ENCODE results near the gene TOX2.

Gene TOX2

GRCh38 chr20:44028868-44029847, 114.5 kb downstream of the TOX2 start:
- Histone ChIP-seq H3K4me3 (ENCODE audit: low read depth in 1 of 2, low read length in 2 of 2) (no peak overlapping the region), H3K9ac (ENCODE audit: low read depth in 1 of 2, low read length in 2 of 2) (no peak overlapping the region), H3K4me1 (ENCODE audit: control insufficient read depth in 1 of 2, insufficient read depth in 2 of 2, low read length in 2 of 2) (peaks cover 0 to 8% of the 10 kb centered on the region in 2 donors), H3K9me3 (ENCODE audit: control insufficient read depth in 1 of 2, low read length in 2 of 2) (no peaks in the 10 kb centered on the region), H3K27ac (ENCODE audit: low read depth, low read length) (no peak overlapping the region), H3K27me3 (ENCODE audit: control insufficient read depth in 1 of 2, insufficient read depth in 2 of 2, low read length in 2 of 2) (peaks cover 0 to 4% of the 10 kb centered on the region in 2 donors), H3K36me3 (ENCODE audit: control insufficient read depth in 1 of 2, insufficient read depth in 2 of 2, low read length in 2 of 2) (no peaks in the 10 kb centered on the region)

GRCh38 chr20:44029848-44030230, 115.2 kb downstream of the TOX2 start:
- Histone ChIP-seq H3K9ac (ENCODE audit: low read depth in 1 of 2, low read length in 2 of 2) (no peak overlapping the region), H3K36me3 (ENCODE audit: control insufficient read depth in 1 of 2, insufficient read depth in 2 of 2, low read length in 2 of 2) (no peaks in the 10 kb centered on the region), H3K4me3 (ENCODE audit: low read depth in 1 of 2, low read length in 2 of 2) (no peak overlapping the region), H3K27ac (ENCODE audit: low read depth, low read length) (no peak overlapping the region), H3K9me3 (ENCODE audit: control insufficient read depth in 1 of 2, low read length in 2 of 2) (no peaks in the 10 kb centered on the region), H3K27me3 (ENCODE audit: control insufficient read depth in 1 of 2, insufficient read depth in 2 of 2, low read length in 2 of 2) (peaks cover 0 to 4% of the 10 kb centered on the region in 2 donors), H3K4me1 (ENCODE audit: control insufficient read depth in 1 of 2, insufficient read depth in 2 of 2, low read length in 2 of 2) (peaks cover 0 to 8% of the 10 kb centered on the region in 2 donors)

- Histone ChIP-seq H3K4me1 (ENCODE audit: control insufficient read depth in 1 of 2, insufficient read depth in 2 of 2, low read length in 2 of 2) (peaks cover 0 to 8% of the 10 kb centered on the region in 2 donors), H3K4me3 (ENCODE audit: low read depth in 1 of 2, low read length in 2 of 2) (no peak overlapping the region), H3K9ac (ENCODE audit: low read depth in 1 of 2, low read length in 2 of 2) (no peak overlapping the region), H3K27me3 (ENCODE audit: control insufficient read depth in 1 of 2, insufficient read depth in 2 of 2, low read length in 2 of 2) (peaks cover 0 to 4% of the 10 kb centered on the region in 2 donors), H3K27ac (ENCODE audit: low read depth, low read length) (no peak overlapping the region), H3K36me3 (ENCODE audit: control insufficient read depth in 1 of 2, insufficient read depth in 2 of 2, low read length in 2 of 2) (no peaks in the 10 kb centered on the region), H3K9me3 (ENCODE audit: control insufficient read depth in 1 of 2, low read length in 2 of 2) (no peaks in the 10 kb centered on the region)
These were observed 115.7 kb downstream of the TOX2 start for GRCh38 chr20:44030394-44030793.

- peaks cover 0 to 4% of the 10 kb centered on the region in 2 donors for H3K27me3 ChIP-seq (ENCODE audit: control insufficient read depth in 1 of 2, insufficient read depth in 2 of 2, low read length in 2 of 2)
- H3K4me1 ChIP-seq (ENCODE audit: control insufficient read depth in 1 of 2, insufficient read depth in 2 of 2, low read length in 2 of 2) = peaks cover 0 to 8% of the 10 kb centered on the region in 2 donors
- H3K27ac ChIP-seq (ENCODE audit: low read depth, low read length) = no peak overlapping the region
- H3K36me3 ChIP-seq (ENCODE audit: control insufficient read depth in 1 of 2, insufficient read depth in 2 of 2, low read length in 2 of 2) = no peaks in the 10 kb centered on the region
- H3K9me3 ChIP-seq (ENCODE audit: control insufficient read depth in 1 of 2, low read length in 2 of 2) = no peaks in the 10 kb centered on the region
- H3K4me3 ChIP-seq (ENCODE audit: low read depth in 1 of 2, low read length in 2 of 2) = no peak overlapping the region
- no peak overlapping the region for H3K9ac ChIP-seq (ENCODE audit: low read depth in 1 of 2, low read length in 2 of 2)
These were observed 116.4 kb downstream of the TOX2 start for GRCh38 chr20:44031001-44031574.

- no peak overlapping the region for H3K9ac ChIP-seq (ENCODE audit: low read depth in 1 of 2, low read length in 2 of 2)
- no peaks in the 10 kb centered on the region for H3K9me3 ChIP-seq (ENCODE audit: control insufficient read depth in 1 of 2, low read length in 2 of 2)
These were observed 117.3 kb downstream of the TOX2 start for GRCh38 chr20:44031781-44032582.

GRCh38 chr20:44032583-44033331, 118.1 kb downstream of the TOX2 start:
- Histone ChIP-seq H3K4me1 (ENCODE audit: control insufficient read depth in 1 of 2, insufficient read depth in 2 of 2, low read length in 2 of 2) (peaks cover 0 to 8% of the 10 kb centered on the region in 2 donors), H3K4me3 (ENCODE audit: low read depth in 1 of 2, low read length in 2 of 2) (no peak overlapping the region), H3K9me3 (ENCODE audit: control insufficient read depth in 1 of 2, low read length in 2 of 2) (no peaks in the 10 kb centered on the region), H3K36me3 (ENCODE audit: control insufficient read depth in 1 of 2, insufficient read depth in 2 of 2, low read length in 2 of 2) (no peaks in the 10 kb centered on the region), H3K27ac (ENCODE audit: low read depth, low read length) (no peak overlapping the region), H3K27me3 (ENCODE audit: control insufficient read depth in 1 of 2, insufficient read depth in 2 of 2, low read length in 2 of 2) (peaks cover 3 to 4% of the 10 kb centered on the region in 2 donors), H3K9ac (ENCODE audit: low read depth in 1 of 2, low read length in 2 of 2) (no peak overlapping the region)

More at GRCh38 chr20:44031781-44032582, 117.3 kb downstream of the TOX2 start:
- Histone ChIP-seq H3K27me3 (ENCODE audit: control insufficient read depth in 1 of 2, insufficient read depth in 2 of 2, low read length in 2 of 2) (peaks cover 0 to 4% of the 10 kb centered on the region in 2 donors), H3K4me3 (ENCODE audit: low read depth in 1 of 2, low read length in 2 of 2) (no peak overlapping the region), H3K4me1 (ENCODE audit: control insufficient read depth in 1 of 2, insufficient read depth in 2 of 2, low read length in 2 of 2) (peaks cover 0 to 8% of the 10 kb centered on the region in 2 donors), H3K36me3 (ENCODE audit: control insufficient read depth in 1 of 2, insufficient read depth in 2 of 2, low read length in 2 of 2) (no peaks in the 10 kb centered on the region), H3K27ac (ENCODE audit: low read depth, low read length) (no peak overlapping the region)

GRCh38 chr20:44033344-44033743, 118.7 kb downstream of the TOX2 start:
- peaks cover 3 to 4% of the 10 kb centered on the region in 2 donors for H3K27me3 ChIP-seq (ENCODE audit: control insufficient read depth in 1 of 2, insufficient read depth in 2 of 2, low read length in 2 of 2)
- H3K4me1 ChIP-seq (ENCODE audit: control insufficient read depth in 1 of 2, insufficient read depth in 2 of 2, low read length in 2 of 2) = peaks cover 0 to 7% of the 10 kb centered on the region in 2 donors
- H3K4me3 ChIP-seq (ENCODE audit: low read depth in 1 of 2, low read length in 2 of 2) = no peak overlapping the region
- H3K27ac ChIP-seq (ENCODE audit: low read depth, low read length) = no peak overlapping the region
- no peaks in the 10 kb centered on the region for H3K36me3 ChIP-seq (ENCODE audit: control insufficient read depth in 1 of 2, insufficient read depth in 2 of 2, low read length in 2 of 2)
- H3K9ac ChIP-seq (ENCODE audit: low read depth in 1 of 2, low read length in 2 of 2) = no peak overlapping the region
- H3K9me3 ChIP-seq (ENCODE audit: control insufficient read depth in 1 of 2, low read length in 2 of 2) = no peaks in the 10 kb centered on the region

- Histone ChIP-seq H3K4me1 (ENCODE audit: control insufficient read depth in 1 of 2, insufficient read depth in 2 of 2, low read length in 2 of 2) (peaks cover 0 to 1% of the 10 kb centered on the region in 2 donors), H3K9ac (ENCODE audit: low read depth in 1 of 2, low read length in 2 of 2) (no peak overlapping the region), H3K4me3 (ENCODE audit: low read depth in 1 of 2, low read length in 2 of 2) (no peak overlapping the region), H3K36me3 (ENCODE audit: control insufficient read depth in 1 of 2, insufficient read depth in 2 of 2, low read length in 2 of 2) (no peaks in the 10 kb centered on the region), H3K27me3 (ENCODE audit: control insufficient read depth in 1 of 2, insufficient read depth in 2 of 2, low read length in 2 of 2) (peaks cover 0 to 4% of the 10 kb centered on the region in 2 donors), H3K27ac (ENCODE audit: low read depth, low read length) (no peak overlapping the region), H3K9me3 (ENCODE audit: control insufficient read depth in 1 of 2, low read length in 2 of 2) (no peaks in the 10 kb centered on the region)
These were observed 119.2 kb downstream of the TOX2 start for GRCh38 chr20:44033873-44034272.

GRCh38 chr20:44034451-44034850, 119.8 kb downstream of the TOX2 start:
- no peak overlapping the region for H3K27ac ChIP-seq (ENCODE audit: low read depth, low read length)
- no peaks in the 10 kb centered on the region for H3K36me3 ChIP-seq (ENCODE audit: control insufficient read depth in 1 of 2, insufficient read depth in 2 of 2, low read length in 2 of 2)
- H3K9ac ChIP-seq (ENCODE audit: low read depth in 1 of 2, low read length in 2 of 2) = no peak overlapping the region
- no peaks in the 10 kb centered on the region for H3K9me3 ChIP-seq (ENCODE audit: control insufficient read depth in 1 of 2, low read length in 2 of 2)
- H3K27me3 ChIP-seq (ENCODE audit: control insufficient read depth in 1 of 2, insufficient read depth in 2 of 2, low read length in 2 of 2) = peaks cover 0 to 10% of the 10 kb centered on the region in 2 donors
- no peak overlapping the region for H3K4me3 ChIP-seq (ENCODE audit: low read depth in 1 of 2, low read length in 2 of 2)
- H3K4me1 ChIP-seq (ENCODE audit: control insufficient read depth in 1 of 2, insufficient read depth in 2 of 2, low read length in 2 of 2) = no peaks in the 10 kb centered on the region

All from duodenal mucosa (tissue), 2 donors.